ENCODE measurements around the gene CACNA1S.

DNA sequence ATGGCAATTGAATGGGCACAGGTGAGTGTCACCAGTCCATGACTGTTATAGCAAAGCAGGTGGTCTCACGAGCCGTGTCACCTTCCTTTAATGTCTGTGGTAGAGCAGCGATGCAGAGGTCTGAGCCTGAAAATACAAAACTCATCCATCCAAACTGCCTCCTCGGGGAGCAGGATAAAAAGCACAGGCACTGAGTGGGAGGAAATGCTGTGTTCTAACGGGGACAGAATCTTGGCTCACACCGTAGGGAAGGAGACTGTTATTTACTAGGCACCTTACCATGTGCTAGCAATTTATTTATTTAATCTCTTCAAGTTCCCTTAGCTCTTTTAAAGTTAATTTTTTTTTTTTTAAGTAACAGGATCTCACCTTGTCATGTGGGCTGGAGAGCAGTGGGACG is 13.6 kb upstream of the CACNA1S start:
- TF ChIP-seq, protein P1, sequence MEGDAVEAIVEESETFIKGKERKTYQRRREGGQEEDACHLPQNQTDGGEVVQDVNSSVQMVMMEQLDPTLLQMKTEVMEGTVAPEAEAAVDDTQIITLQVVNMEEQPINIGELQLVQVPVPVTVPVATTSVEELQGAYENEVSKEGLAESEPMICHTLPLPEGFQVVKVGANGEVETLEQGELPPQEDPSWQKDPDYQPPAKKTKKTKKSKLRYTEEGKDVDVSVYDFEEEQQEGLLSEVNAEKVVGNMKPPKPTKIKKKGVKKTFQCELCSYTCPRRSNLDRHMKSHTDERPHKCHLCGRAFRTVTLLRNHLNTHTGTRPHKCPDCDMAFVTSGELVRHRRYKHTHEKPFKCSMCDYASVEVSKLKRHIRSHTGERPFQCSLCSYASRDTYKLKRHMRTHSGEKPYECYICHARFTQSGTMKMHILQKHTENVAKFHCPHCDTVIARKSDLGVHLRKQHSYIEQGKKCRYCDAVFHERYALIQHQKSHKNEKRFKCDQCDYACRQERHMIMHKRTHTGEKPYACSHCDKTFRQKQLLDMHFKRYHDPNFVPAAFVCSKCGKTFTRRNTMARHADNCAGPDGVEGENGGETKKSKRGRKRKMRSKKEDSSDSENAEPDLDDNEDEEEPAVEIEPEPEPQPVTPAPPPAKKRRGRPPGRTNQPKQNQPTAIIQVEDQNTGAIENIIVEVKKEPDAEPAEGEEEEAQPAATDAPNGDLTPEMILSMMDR (IDR thresholded peaks at IDR 0.05) = no peak
- no peak for TF ChIP-seq POLR2A (IDR thresholded peaks at IDR 0.05)
